B cell (primary cell): ENCODE data around the gene TP53I13. TPM values are rescaled to one million over a fixed set of nuclear protein-coding genes. Genes with fewer than 3 reads are reported as not detected.

Experiments used
- ATAC-seq: fragments of 200-7000 bp; cut with Tn5 transposase; one replicate; pipeline ENCODE4 v1.10.0; 2021; ENCODE audit warnings: low read depth, mild to moderate bottlenecking, moderate number of reproducible peaks, moderate library complexity
- CTCF ChIA-PET: fragments of 350-600 bp; sonication (Branson Sonifier 250); formaldehyde crosslinking; loops from one replicate; lab custom pipeline; 2021; ENCODE audit warnings: antibody characterized with exemption, inconsistent platforms; lab: Charles Lee
- POLR2A ChIA-PET: fragments of 350-600 bp; sonication (Branson Sonifier 250); formaldehyde crosslinking; loops from one replicate; lab custom pipeline; 2021; ENCODE audit warnings: antibody characterized with exemption; lab: Charles Lee
- DNase-seq: peaks from one replicate; pipeline ENCODE4 v3.0.0; 2013
- H2AFZ ChIP-seq: 2 replicates; pipeline ENCODE4 v1.6.1; 2012; ENCODE audit warnings: mild to moderate bottlenecking, low read depth, low read length; ENCODE audit not compliant: insufficient read depth, poor library complexity, severe bottlenecking
- H3K27ac ChIP-seq, 2 donors: 1 replicate in 1 of 2; 2 replicates in 1 of 2; pipeline ENCODE4 v1.5.1; 2012 to 2013; ENCODE audit warnings: low read length in 2 of 2, mild to moderate bottlenecking in 2 of 2, moderate library complexity in 1 of 2
- H3K27me3 ChIP-seq, 4 experiments: fragments of 200-600 bp in 1 of 4; sonication (generic) in 1 of 4; replicated peaks in 1 of 4; 1 replicate in 2 of 4; 2 replicates in 2 of 4; pipeline versions ENCODE4 v1.6.1 to v1.7.0; 2013 to 2016; ENCODE audit warnings: low read length in 3 of 4, mild to moderate bottlenecking in 2 of 4, mixed read lengths in 1 of 4, moderate library complexity in 1 of 4; ENCODE audit not compliant: insufficient read depth in 4 of 4, control insufficient read depth in 3 of 4; ENCODE audit errors: control extremely low read depth in 1 of 4
- H3K36me3 ChIP-seq, 2 experiments: replicated peaks in 1 of 2; 1 replicate in 1 of 2; 2 replicates in 1 of 2; pipeline versions ENCODE4 v1.6.1 to v1.7.1; 2013; ENCODE audit warnings: low read length in 1 of 2; ENCODE audit not compliant: insufficient read depth in 2 of 2, control insufficient read depth in 1 of 2; ENCODE audit errors: control extremely low read depth in 1 of 2, extremely low read depth in 1 of 2
- H3K4me1 ChIP-seq, 2 donors: fragments of 200-600 bp in 1 of 2; sonication (generic) in 1 of 2; 1 replicate in 1 of 2; 2 replicates in 1 of 2; pipeline versions ENCODE4 v1.5.1 to v1.6.1; 2013 to 2017; ENCODE audit warnings: low read length in 2 of 2; ENCODE audit not compliant: control insufficient read depth in 2 of 2, insufficient read depth in 2 of 2
- H3K4me2 ChIP-seq: replicated peaks from 2 replicates; pipeline ENCODE3; 2012; ENCODE audit warnings: mild to moderate bottlenecking, low read depth, low read length; ENCODE audit not compliant: poor library complexity, severe bottlenecking
- H3K4me3 ChIP-seq, 5 experiments: fragments of 200-600 bp in 1 of 5; sonication (generic) in 1 of 5; 1 replicate in 3 of 5; 2 replicates in 2 of 5; pipeline versions ENCODE4 v1.5.1 to v1.7.0; 2011 to 2016; ENCODE audit warnings: low read length in 4 of 5, mild to moderate bottlenecking in 4 of 5, low read depth in 2 of 5, control low read depth in 1 of 5, moderate library complexity in 1 of 5; ENCODE audit not compliant: insufficient read depth in 1 of 5; ENCODE audit errors: control extremely low read depth in 1 of 5, extremely low read depth in 1 of 5
- H3K79me2 ChIP-seq: fragments of 200-600 bp; sonication (generic); one replicate; pipeline ENCODE4 v1.6.0; 2016; ENCODE audit warnings: low read length; ENCODE audit not compliant: control insufficient read depth, insufficient read depth
- H3K9ac ChIP-seq: fragments of 200-600 bp; sonication (generic); 2 replicates; pipeline ENCODE4 v1.6.1; 2017; ENCODE audit warnings: mild to moderate bottlenecking, low read length, moderate library complexity
- H3K9me3 ChIP-seq, 3 donors: one replicate each; pipeline versions ENCODE4 v1.6.1 to v1.7.1; 2013; ENCODE audit warnings: low read length in 2 of 3; ENCODE audit not compliant: control insufficient read depth in 2 of 3, insufficient read depth in 1 of 3; ENCODE audit errors: control extremely low read depth in 1 of 3
- H4K20me1 ChIP-seq: 2 replicates; pipeline ENCODE4 v1.6.0; 2012; ENCODE audit warnings: mild to moderate bottlenecking, low read length; ENCODE audit not compliant: insufficient read depth, control insufficient read depth, poor library complexity, severe bottlenecking
- H3K27ac Mint-ChIP-seq: one replicate; pipeline ENCODE4 v1.8.0; 2021; ENCODE audit warnings: mixed read lengths
- H3K27me3 Mint-ChIP-seq: one replicate; pipeline ENCODE4 v1.8.0; 2021; ENCODE audit warnings: mixed read lengths
- H3K4me1 Mint-ChIP-seq: one replicate; pipeline ENCODE4 v1.8.0; 2021; ENCODE audit warnings: mixed read lengths
- H3K4me3 Mint-ChIP-seq: one replicate; pipeline ENCODE4 v1.8.0; 2021; ENCODE audit warnings: mixed read lengths
- H3K9me3 Mint-ChIP-seq: one replicate; pipeline ENCODE4 v1.8.0; 2022; ENCODE audit warnings: mixed read lengths; ENCODE audit not compliant: insufficient read depth
- EZH2 ChIP-seq: IDR thresholded peaks from 2 replicates; pipeline ENCODE4 v1.6.1; 2012; ENCODE audit warnings: borderline replicate concordance, low read depth, mild to moderate bottlenecking, moderate library complexity, low read length; ENCODE audit not compliant: insufficient read depth, poor library complexity, severe bottlenecking
- WGBS: methylation state at CpG from one replicate; pipeline ENCODE4 v1.1.5; 2013; ENCODE audit warnings: missing lambda C conversion rate; ENCODE audit not compliant: insufficient coverage; 5-methylcytosine and 5-hydroxymethylcytosine counted together
- intact Hi-C: fragments of 100-400 bp; cut with micrococcal nuclease; formaldehyde crosslinking; loops from one replicate; pipeline ENCODE4 v1.10.0; 2022
- polyA plus RNA-seq: library from polyadenylated mRNA; depleted of rRNA; stranded (reverse); fragments of >200 nt; gene quantifications from 2 replicates; pipeline ENCODE4 v1.2.3, GENCODE V29; 2012
- total RNA-seq, 2 donors: library from RNA; stranded (reverse); fragments of 120-200 nt in 1 of 2; gene quantifications; 1 replicate in 1 of 2; 2 replicates in 1 of 2; pipeline versions ENCODE4 v1.2.3 to v1.2.4, GENCODE V29; 2013 to 2022
- TF ChIP-seq, protein P1 (sequence below): fragments of 200-600 bp; IDR thresholded peaks from one replicate; pipeline ENCODE4 v1.8.0; 2022; ENCODE audit warnings: antibody characterized with exemption, mild to moderate bottlenecking

The TP53I13 gene
- total and polyA plus RNA-seq, 2 donors (not counting 1 experiment from before 2014, with no cell fraction given): 224 to 287 TPM

DNA sequence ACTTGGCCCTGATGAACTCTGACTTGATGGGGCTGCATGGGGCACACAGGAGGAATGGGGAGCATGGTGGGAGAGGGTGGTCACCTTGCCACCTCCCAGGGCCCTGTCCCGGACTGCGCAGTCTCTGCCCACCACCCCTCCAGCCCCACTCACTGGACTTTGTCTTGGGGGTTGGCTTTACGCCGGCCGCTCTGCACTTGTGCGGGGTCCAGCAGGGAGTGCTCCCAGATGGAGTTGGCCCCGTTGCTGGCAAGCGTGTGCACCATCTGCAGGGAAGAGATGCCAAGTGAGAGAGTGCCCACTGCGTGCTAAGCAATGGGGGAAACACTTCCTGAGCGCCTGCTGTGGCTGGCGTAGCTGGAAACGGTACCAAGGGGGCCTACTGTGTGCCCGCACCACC, 14.3 kb downstream of the TP53I13 start:
- Histone ChIP-seq H3K9me3 (no peaks in the 10 kb centered on the region), H3K4me1 (peaks cover 28 to 35% of the 10 kb centered on the region in 2 donors), H2AFZ (no peak overlapping the region), H3K79me2 (peaks cover 68% of the 10 kb centered on the region), H3K9ac (no peak overlapping the region), H3K4me3 (no peak overlapping the region), H4K20me1 (peaks cover 47% of the 10 kb centered on the region), H3K27ac (no peak overlapping the region), H3K4me2 (no peak overlapping the region), H3K36me3 (peaks cover 0 to 38% of the 10 kb centered on the region in 2 experiments), H3K27me3 (no peaks in the 10 kb centered on the region)
- H3K4me3 Mint-ChIP-seq: no peak overlapping the region
- no peaks in the 10 kb centered on the region for H3K27me3 Mint-ChIP-seq
- H3K4me1 Mint-ChIP-seq: peaks cover 45% of the 10 kb centered on the region
- no peak overlapping the region for H3K27ac Mint-ChIP-seq
- POLR2A ChIA-PET: no interaction called here
- ATAC-seq: no peak
- DNase-seq: peak; percentile 4
- TF ChIP-seq, protein P1, sequence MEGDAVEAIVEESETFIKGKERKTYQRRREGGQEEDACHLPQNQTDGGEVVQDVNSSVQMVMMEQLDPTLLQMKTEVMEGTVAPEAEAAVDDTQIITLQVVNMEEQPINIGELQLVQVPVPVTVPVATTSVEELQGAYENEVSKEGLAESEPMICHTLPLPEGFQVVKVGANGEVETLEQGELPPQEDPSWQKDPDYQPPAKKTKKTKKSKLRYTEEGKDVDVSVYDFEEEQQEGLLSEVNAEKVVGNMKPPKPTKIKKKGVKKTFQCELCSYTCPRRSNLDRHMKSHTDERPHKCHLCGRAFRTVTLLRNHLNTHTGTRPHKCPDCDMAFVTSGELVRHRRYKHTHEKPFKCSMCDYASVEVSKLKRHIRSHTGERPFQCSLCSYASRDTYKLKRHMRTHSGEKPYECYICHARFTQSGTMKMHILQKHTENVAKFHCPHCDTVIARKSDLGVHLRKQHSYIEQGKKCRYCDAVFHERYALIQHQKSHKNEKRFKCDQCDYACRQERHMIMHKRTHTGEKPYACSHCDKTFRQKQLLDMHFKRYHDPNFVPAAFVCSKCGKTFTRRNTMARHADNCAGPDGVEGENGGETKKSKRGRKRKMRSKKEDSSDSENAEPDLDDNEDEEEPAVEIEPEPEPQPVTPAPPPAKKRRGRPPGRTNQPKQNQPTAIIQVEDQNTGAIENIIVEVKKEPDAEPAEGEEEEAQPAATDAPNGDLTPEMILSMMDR: no peak
- TF ChIP-seq EZH2: no peak
- CTCF ChIA-PET: interaction anchor here (1.8 to 24.3 kb wide), 2 partner anchors 10 to 29 kb away, joined by 10 to 336 read pairs; partner anchors contain the start of gene ANKRD13B
- intact Hi-C loops: no loop called here
- WGBS: 97% methylated on average over 11 of the region's 13 CpGs
- H3K9me3 Mint-ChIP-seq: no peaks in the 10 kb centered on the region

DNA sequence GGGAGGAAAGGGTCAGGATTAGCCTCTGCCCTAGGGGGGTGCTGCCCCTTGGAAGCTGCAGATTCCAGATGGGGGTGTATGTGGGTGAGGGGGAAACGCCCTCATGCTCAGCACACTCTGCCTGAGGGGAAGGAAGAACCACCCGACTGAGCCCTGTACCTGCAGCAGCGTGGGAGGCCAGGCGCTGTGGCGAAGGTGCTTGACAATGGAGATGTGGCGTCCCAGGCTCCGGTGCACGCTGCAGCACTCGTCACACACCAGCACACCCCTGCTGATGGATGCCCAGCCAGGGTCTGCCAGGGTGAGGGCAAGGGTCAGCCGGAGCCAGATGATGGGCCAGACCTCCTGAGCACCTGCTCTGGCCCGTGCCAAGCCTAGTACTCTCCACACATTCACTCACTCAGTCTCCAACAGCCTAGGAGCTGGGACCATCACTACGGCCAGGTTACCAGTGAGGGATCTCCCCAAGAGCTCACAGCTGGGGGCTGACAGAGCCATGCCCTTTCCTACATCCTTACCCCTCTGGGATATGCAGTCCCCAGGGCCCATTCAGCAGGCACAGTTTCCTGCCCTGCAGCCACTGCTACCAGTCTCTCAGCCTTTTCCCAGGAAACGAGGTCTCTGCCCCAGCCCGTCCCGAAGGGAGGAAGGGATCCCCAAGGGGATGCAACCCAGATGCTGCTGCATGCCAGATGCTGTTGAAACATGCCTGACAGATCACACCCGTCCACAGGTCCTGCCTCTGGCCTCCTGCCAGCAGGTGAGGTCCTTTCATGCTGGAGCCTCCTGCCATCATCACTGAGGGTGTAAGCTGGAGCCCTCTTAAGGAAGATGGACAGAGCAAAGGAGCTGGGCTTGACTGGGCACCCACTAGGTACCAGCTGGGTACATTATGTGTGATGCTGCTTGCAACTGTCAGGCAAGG, 15.1 kb downstream of the TP53I13 start:
- Histone ChIP-seq H3K4me1 (peaks cover 35 to 43% of the 10 kb centered on the region in 2 donors), H3K4me2 (peak overlapping the region; percentile 69), H2AFZ (no peak overlapping the region), H3K36me3 (peaks cover 0 to 31% of the 10 kb centered on the region in 2 experiments), H3K9me3 (no peaks in the 10 kb centered on the region), H3K79me2 (peaks cover 74% of the 10 kb centered on the region), H3K27ac (no peak overlapping the region), H3K9ac (no peak overlapping the region), H3K27me3 (no peaks in the 10 kb centered on the region), H4K20me1 (peaks cover 56% of the 10 kb centered on the region), H3K4me3 (no peak overlapping the region)
- CTCF ChIA-PET: interaction anchor here (0.5 to 24.3 kb wide), 4 partner anchors 9 to 28 kb away, joined by 3 to 336 read pairs (median 14); partner anchors contain the start of gene ANKRD13B
- WGBS: 73% methylated on average over 16 of the region's 16 CpGs
- ATAC-seq: no peak
- Mint-ChIP-seq H3K27ac (peak overlapping the region; percentile 71), H3K27me3 (no peaks in the 10 kb centered on the region), H3K4me3 (peak overlapping the region; percentile 56), H3K4me1 (peaks cover 51% of the 10 kb centered on the region), H3K9me3 (no peaks in the 10 kb centered on the region)
- TF ChIP-seq, protein P1: no peak
- no peak for DNase-seq
- POLR2A ChIA-PET: no interaction called here
- intact Hi-C loops: no loop called here
